Measurements from ENCODE around the gene STAT3. TPM values are rescaled to one million over a fixed set of nuclear protein-coding genes. Genes with fewer than 3 reads are reported as not detected.
A peak's percentile ranks its signal among the peaks of the same experiment; 100 is the strongest.
"Not testable (repeated sequence)": the region's sequence is repeated elsewhere in the genome, so short reads cannot be mapped to it uniquely, and the experiment has no call there.

Gene STAT3
- total RNA-seq, 2 experiments from 2014 or later, result 130 to 135 TPM

GRCh38 chr17:42337442-42337841, 50.8 kb downstream of the STAT3 start:
- CTCF ChIA-PET, result interaction anchor here (0.6 to 1.3 kb wide), 10 partner anchors 8 to 217 kb away, joined by 3 to 7 read pairs (median 4); partner anchors contain the start of gene STAT3
- POLR2A ChIA-PET, result interaction anchor here (0.7 to 2.8 kb wide), 10 partner anchors 12 to 89 kb away, joined by 3 to 32 read pairs (median 4); partner anchors contain the start of genes STAT3 and STAT5A
- no peaks in the 10 kb centered on the region for H3K9me3 Mint-ChIP-seq
- H3K4me1 Mint-ChIP-seq, result peaks cover 67% of the 10 kb centered on the region
- no peaks in the 10 kb centered on the region for H3K27me3 Mint-ChIP-seq
- DNase-seq, result peak; percentile 86
- H3K36me3 Mint-ChIP-seq (ENCODE audit: low read depth), result peaks cover 65% of the 10 kb centered on the region
- peak overlapping the region; percentile 34 for H3K4me3 Mint-ChIP-seq
- peak overlapping the region; percentile 73 for H3K27ac Mint-ChIP-seq

- ChIA-PET CTCF (interaction anchor here (0.6 to 1.6 kb wide), 6 partner anchors 12 to 288 kb away, joined by 3 to 6 read pairs (median 4); no protein-coding TSS in a partner anchor), POLR2A (interaction anchor here (1.0 kb wide), 1 partner anchor 54 kb away, joined by 3 read pairs; the partner anchor contains the start of gene STAT3)
- H3K36me3 Mint-ChIP-seq (ENCODE audit: low read depth), result peaks cover 65% of the 10 kb centered on the region
- H3K4me1 Mint-ChIP-seq, result peaks cover 45% of the 10 kb centered on the region
- no peak for DNase-seq
- H3K4me3 Mint-ChIP-seq, result no peak overlapping the region
- no peaks in the 10 kb centered on the region for H3K9me3 Mint-ChIP-seq
- H3K27me3 Mint-ChIP-seq, result no peaks in the 10 kb centered on the region
- H3K27ac Mint-ChIP-seq, result peak overlapping the region; percentile 31
Measured at GRCh38 chr17:42334677-42335076, 53.6 kb downstream of the STAT3 start.

GRCh38 chr17:42333053-42333452, 55.2 kb downstream of the STAT3 start:
- Mint-ChIP-seq H3K4me1 (peaks cover 33% of the 10 kb centered on the region), H3K36me3 (ENCODE audit: low read depth) (peaks cover 68% of the 10 kb centered on the region), H3K27ac (no peak overlapping the region), H3K27me3 (no peaks in the 10 kb centered on the region), H3K4me3 (no peak overlapping the region), H3K9me3 (no peaks in the 10 kb centered on the region)
- no peak for DNase-seq
- CTCF ChIA-PET, result interaction anchor here (1.2 to 1.6 kb wide), 2 partner anchors 9 to 56 kb away, joined by 3 to 4 read pairs; partner anchors contain the start of gene STAT3
- POLR2A ChIA-PET, result interaction anchor here (0.6 to 1.7 kb wide), 4 partner anchors 8 to 56 kb away, joined by 3 to 6 read pairs (median 3); partner anchors contain the start of gene STAT3

GRCh38 chr17:42329025-42329976, 58.9 kb downstream of the STAT3 start:
- H3K4me1 Mint-ChIP-seq, result peaks cover 10% of the 10 kb centered on the region
- H3K36me3 Mint-ChIP-seq (ENCODE audit: low read depth), result peaks cover 58% of the 10 kb centered on the region
- DNase-seq, result no peak
- no peak overlapping the region for H3K4me3 Mint-ChIP-seq
- no peak overlapping the region for H3K27ac Mint-ChIP-seq
- ChIA-PET CTCF (interaction anchor here (0.9 to 1.1 kb wide), 2 partner anchors 8 to 75 kb away, joined by 3 to 4 read pairs; no protein-coding TSS in a partner anchor), POLR2A (interaction anchor here (0.9 to 1.4 kb wide), 2 partner anchors 13 to 29 kb away, joined by 3 read pairs; no protein-coding TSS in a partner anchor)
- H3K27me3 Mint-ChIP-seq, result no peaks in the 10 kb centered on the region
- no peaks in the 10 kb centered on the region for H3K9me3 Mint-ChIP-seq

- no peak for DNase-seq
- Mint-ChIP-seq H3K9me3 (no peaks in the 10 kb centered on the region), H3K36me3 (ENCODE audit: low read depth) (peaks cover 64% of the 10 kb centered on the region), H3K27ac (no peak overlapping the region), H3K27me3 (no peaks in the 10 kb centered on the region), H3K4me3 (no peak overlapping the region), H3K4me1 (peaks cover 34% of the 10 kb centered on the region)
- ChIA-PET CTCF (interaction anchor here (0.6 to 20.0 kb wide), 5 partner anchors 12 to 81 kb away, joined by 3 to 342 read pairs (median 5); no protein-coding TSS in a partner anchor), POLR2A (interaction anchor here (2.5 kb wide), 1 partner anchor 12 kb away, joined by 7 read pairs; no protein-coding TSS in a partner anchor)
Measured at GRCh38 chr17:42325026-42325425, 63.2 kb downstream of the STAT3 start.

GRCh38 chr17:42323268-42323773, 64.9 kb downstream of the STAT3 start:
- Mint-ChIP-seq H3K4me1 (peaks cover 49% of the 10 kb centered on the region), H3K36me3 (ENCODE audit: low read depth) (peaks cover 63% of the 10 kb centered on the region), H3K27me3 (no peaks in the 10 kb centered on the region), H3K4me3 (no peak overlapping the region), H3K9me3 (no peaks in the 10 kb centered on the region), H3K27ac (no peak overlapping the region)
- ChIA-PET POLR2A (interaction anchor here (0.9 to 1.5 kb wide), 4 partner anchors 39 to 83 kb away, joined by 3 to 7 read pairs (median 3); no protein-coding TSS in a partner anchor), CTCF (interaction anchor here (0.8 to 20.0 kb wide), 10 partner anchors 10 to 194 kb away, joined by 3 to 342 read pairs (median 6); no protein-coding TSS in a partner anchor)
- DNase-seq, result no peak

GRCh38 chr17:42322382-42323267, 65.6 kb downstream of the STAT3 start:
- peak; percentile 95 for DNase-seq
- peaks cover 67% of the 10 kb centered on the region for H3K36me3 Mint-ChIP-seq (ENCODE audit: low read depth)
- ChIA-PET CTCF (interaction anchor here (0.7 to 20.0 kb wide), 17 partner anchors 9 to 197 kb away, joined by 3 to 342 read pairs (median 3); partner anchors contain the start of gene STAT3), POLR2A (interaction anchor here (0.7 to 1.5 kb wide), 5 partner anchors 10 to 83 kb away, joined by 3 to 7 read pairs (median 3); partner anchors contain the start of gene STAT3)
- peaks cover 50% of the 10 kb centered on the region for H3K4me1 Mint-ChIP-seq
- no peaks in the 10 kb centered on the region for H3K27me3 Mint-ChIP-seq
- H3K9me3 Mint-ChIP-seq, result no peaks in the 10 kb centered on the region
- no peak overlapping the region for H3K27ac Mint-ChIP-seq
- H3K4me3 Mint-ChIP-seq, result no peak overlapping the region

GRCh38 chr17:42321555-42321954, 66.7 kb downstream of the STAT3 start:
- ChIA-PET CTCF (interaction anchor here (0.6 to 20.0 kb wide), 13 partner anchors 10 to 211 kb away, joined by 3 to 342 read pairs (median 5); partner anchors contain the start of gene STAT3), POLR2A (interaction anchor here (0.8 to 3.7 kb wide), 5 partner anchors 16 to 85 kb away, joined by 3 to 18 read pairs (median 7); partner anchors contain the start of gene STAT3)
- no peak overlapping the region for H3K4me3 Mint-ChIP-seq
- H3K27ac Mint-ChIP-seq, result no peak overlapping the region
- peaks cover 56% of the 10 kb centered on the region for H3K4me1 Mint-ChIP-seq
- no peaks in the 10 kb centered on the region for H3K27me3 Mint-ChIP-seq
- peaks cover 68% of the 10 kb centered on the region for H3K36me3 Mint-ChIP-seq (ENCODE audit: low read depth)
- no peaks in the 10 kb centered on the region for H3K9me3 Mint-ChIP-seq
- no peak for DNase-seq

- DNase-seq, H3K9me3 Mint-ChIP-seq, H3K4me3 Mint-ChIP-seq, H3K27me3 Mint-ChIP-seq, H3K27ac Mint-ChIP-seq: not testable (repeated sequence)
- Mint-ChIP-seq H3K36me3 (ENCODE audit: low read depth) (peaks cover 69% of the 10 kb centered on the region), H3K4me1 (peaks cover 76% of the 10 kb centered on the region)
- CTCF ChIA-PET, result interaction anchor here (1.0 to 20.0 kb wide), 6 partner anchors 8 to 260 kb away, joined by 3 to 342 read pairs (median 4); no protein-coding TSS in a partner anchor
- POLR2A ChIA-PET, result interaction anchor here (1.0 to 3.7 kb wide), 4 partner anchors 8 to 88 kb away, joined by 3 to 18 read pairs (median 4); no protein-coding TSS in a partner anchor
Measured at GRCh38 chr17:42317967-42318366, 70.3 kb downstream of the STAT3 start.

GRCh38 chr17:42317266-42317845, 70.9 kb downstream of the STAT3 start:
- CTCF ChIA-PET, result interaction anchor here (0.6 to 20.0 kb wide), 5 partner anchors 89 to 293 kb away, joined by 3 to 342 read pairs (median 4); no protein-coding TSS in a partner anchor
- Mint-ChIP-seq H3K4me3 (no peak overlapping the region), H3K9me3 (no peaks in the 10 kb centered on the region)

GRCh38 chr17:42316755-42317154, 71.5 kb downstream of the STAT3 start:
- ChIA-PET CTCF (interaction anchor here (1.4 to 20.0 kb wide), 3 partner anchors 26 to 201 kb away, joined by 3 to 342 read pairs (median 3); no protein-coding TSS in a partner anchor), POLR2A (no interaction called here)
- Mint-ChIP-seq H3K4me3 (no peak overlapping the region), H3K27ac (no peak overlapping the region), H3K4me1 (peaks cover 72% of the 10 kb centered on the region), H3K36me3 (ENCODE audit: low read depth) (peaks cover 61% of the 10 kb centered on the region), H3K9me3 (no peaks in the 10 kb centered on the region), H3K27me3 (no peaks in the 10 kb centered on the region)
- DNase-seq, result no peak

More at GRCh38 chr17:42317266-42317845, 70.9 kb downstream of the STAT3 start:
- Mint-ChIP-seq H3K27me3 (no peaks in the 10 kb centered on the region), H3K36me3 (ENCODE audit: low read depth) (peaks cover 63% of the 10 kb centered on the region), H3K27ac (no peak overlapping the region), H3K4me1 (peaks cover 73% of the 10 kb centered on the region)
- POLR2A ChIA-PET, result interaction anchor here (1.2 kb wide), 1 partner anchor 69 kb away, joined by 4 read pairs; no protein-coding TSS in a partner anchor
- DNase-seq, result no peak

Data from activated CD4-positive, alpha-beta memory T cell treated with anti-CD3 and anti-CD28 coated beads, Interleukin-2, amount 10 ng/mL, durations not matched to agents 7 days and 5 days (primary cell).